ENCODE measurements around the gene ZNF579.
"Not testable (repeated sequence)": the region's sequence is repeated elsewhere in the genome, so short reads cannot be mapped to it uniquely, and the experiment has no call there.

The ZNF579 gene

DNA sequence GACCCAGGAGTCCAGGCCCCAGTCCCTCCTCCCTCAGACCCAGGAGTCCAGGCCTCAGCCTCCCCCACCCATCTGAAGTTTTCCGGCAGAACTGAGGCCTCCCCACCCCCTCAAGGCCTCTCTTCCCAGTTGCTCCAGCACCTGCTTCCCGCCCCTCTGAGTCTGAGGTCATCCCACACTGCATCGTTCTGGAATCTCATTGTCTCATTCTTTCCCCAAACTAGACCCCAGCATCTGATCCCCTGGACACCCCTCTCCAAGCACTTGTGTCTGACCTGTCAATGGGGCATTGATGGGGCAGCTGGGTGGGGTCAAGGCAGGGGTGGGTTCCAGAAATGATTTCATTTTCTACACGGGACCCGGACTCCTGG is 42.9 kb downstream of the ZNF579 start:
- DNase-seq, result no peak

DNA sequence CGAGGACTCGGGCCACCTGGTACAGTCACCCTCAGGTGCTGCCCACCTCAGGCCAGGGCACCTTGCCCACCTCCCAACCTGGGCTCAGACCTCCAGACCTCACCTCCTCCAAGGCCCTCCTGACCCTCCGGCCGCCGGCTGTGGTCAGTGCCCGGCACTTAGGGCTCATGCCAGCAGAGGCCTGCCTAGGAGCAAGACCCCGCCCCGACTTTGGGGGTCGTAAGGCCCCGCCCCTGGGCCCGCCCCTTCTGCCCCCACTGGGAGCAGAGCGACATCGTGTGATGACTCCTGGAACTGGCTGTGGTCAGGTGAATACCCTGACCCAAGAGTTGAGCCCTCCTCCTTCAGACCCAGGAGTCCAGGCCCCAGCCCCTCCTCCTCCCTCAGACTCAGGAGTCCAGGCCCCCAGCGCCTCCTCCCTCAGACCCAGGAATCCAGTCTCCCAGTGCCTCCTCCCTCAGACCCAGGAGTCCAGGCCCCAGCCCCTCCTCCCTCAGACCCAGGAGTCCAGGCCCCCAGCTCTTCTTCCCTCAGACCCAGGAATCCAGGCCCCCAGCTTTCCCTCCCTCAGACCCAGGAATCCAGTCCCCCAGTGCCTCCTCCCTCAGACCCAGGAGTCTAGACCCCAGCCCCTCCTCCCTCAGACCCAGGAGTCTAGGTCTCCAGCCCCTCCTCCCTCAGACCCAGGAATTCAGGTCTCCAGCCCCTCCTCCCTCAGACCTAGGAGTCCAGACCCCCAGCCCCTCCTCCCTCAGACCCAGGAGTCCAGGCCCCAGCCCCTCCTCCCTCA is 43.5 kb downstream of the ZNF579 start, which contains the start of gene SBK2:
Gene SBK2, minus strand, starts transcription at position 183 of the 790 bp plus-strand sequence. CDS start 839 bp downstream, outside the sequence.
- DNase-seq, result no peak

DNA sequence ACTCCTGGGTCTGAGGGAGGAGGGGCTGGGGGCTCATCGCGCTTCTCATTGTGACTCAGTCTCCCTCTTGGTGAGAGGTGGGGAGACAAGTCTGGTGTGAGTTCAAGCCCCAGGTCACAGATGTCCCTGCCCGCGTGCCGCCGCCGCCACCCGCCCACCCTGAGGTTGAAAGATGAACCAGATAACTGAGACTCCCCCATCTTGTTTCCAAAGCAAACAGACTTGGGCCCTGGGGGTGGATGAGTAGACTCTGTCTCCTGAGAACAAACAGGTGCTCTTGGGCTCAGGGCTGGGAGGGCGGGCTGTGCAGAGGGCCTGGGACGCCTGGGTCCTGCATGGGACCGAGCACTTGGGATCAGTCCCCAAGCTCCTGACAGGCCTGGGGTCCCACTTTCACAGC is 44.3 kb downstream of the ZNF579 start:
- DNase-seq, result no peak

DNA sequence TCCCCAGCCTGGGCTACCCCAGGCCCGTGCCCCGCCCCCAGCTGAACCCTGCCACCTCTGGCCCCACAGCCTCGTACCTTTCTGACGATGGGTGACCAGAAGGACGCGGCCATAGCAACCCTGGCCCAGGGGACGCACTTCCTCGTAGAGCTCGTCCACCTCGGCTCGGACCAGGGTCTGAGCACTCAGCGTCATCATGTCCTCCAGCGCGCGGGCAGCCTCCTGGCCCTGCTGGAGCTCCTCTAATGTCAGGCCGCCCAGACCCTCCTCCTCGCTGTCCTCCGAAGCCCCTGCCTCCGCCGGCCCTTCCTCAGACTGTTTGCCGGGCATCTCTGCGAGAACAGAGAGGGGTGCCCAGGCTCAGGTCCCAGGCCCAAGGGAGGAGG is 44.7 kb downstream of the ZNF579 start:
- no peak for DNase-seq

DNA sequence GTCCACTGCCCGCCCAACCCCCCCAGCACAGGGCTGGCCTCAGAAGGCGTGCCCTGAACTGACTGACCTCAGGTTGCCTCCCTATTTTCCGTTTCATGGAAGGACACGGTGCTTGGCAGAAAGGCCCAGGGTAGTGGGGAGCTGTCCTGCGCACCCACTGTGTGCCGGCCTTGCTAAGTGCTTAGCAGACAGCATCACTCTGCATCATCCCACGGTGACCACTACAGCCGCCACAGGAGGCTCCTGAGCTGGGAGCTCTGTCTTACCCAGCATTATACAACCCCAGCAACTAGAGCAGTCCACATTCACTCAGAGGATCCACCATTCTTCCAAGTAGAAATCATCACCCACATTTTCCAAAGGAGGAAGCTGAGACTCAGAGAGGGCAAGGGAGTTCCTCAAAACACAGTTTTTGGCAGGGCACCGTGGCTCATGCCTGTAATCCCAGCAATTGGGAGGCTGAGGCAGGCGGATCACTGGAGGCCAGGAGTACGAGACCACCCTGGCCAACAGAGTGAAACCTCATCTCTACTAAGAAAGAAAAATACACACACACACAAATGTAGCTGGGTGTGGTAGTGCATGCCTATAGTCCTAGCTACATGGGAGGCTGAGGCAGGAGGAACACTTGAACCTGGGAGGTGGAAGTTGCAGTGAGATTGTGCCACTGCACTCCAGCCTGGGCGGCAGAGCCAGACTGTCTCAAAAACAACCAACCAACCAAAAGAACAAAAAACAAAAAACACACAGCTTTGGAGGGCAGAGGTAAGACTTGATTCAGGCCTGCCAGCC is 45.3 kb downstream of the ZNF579 start:
- no peak for DNase-seq

DNA sequence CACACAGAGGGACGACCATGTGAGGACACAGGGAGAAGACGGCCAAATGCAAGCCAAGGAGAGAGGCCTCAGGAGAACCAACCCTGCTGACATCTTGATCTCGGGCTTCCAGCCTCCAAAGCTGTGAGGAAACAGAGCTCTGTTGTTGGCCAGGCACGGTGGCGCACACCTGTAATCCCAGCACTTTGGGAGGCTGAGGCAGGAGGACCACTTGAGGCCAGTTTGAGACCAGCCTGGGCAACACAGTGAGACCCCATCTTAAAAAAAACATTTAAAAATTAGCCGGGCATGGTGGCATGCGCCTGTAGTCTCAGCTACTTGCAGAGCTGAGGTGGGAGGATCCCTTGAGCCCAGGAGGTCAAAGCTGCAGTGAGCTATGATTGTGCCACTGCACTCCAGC is 46.4 kb downstream of the ZNF579 start:
- not testable (repeated sequence) for DNase-seq

DNA sequence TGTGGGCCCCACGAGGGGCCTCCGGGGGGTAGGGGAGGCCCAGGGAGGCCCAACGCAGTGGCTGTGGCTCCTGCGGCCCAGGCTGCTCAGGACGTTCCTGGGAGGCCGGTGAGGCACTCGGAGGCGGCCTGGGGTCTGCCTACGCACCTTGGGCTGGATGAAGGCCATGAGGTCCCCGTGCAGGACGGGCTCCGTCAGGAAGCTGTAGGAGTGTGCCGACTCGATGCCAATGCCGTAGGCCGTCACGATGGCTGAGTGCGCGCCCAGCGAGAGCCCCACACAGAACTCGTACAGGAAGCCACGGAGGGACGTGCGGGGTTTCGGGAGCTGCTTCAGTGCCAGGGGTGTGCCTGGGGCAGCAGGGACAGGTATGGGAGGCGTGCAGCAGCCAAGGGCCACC is 49.7 kb downstream of the ZNF579 start:
- no peak for DNase-seq

DNA sequence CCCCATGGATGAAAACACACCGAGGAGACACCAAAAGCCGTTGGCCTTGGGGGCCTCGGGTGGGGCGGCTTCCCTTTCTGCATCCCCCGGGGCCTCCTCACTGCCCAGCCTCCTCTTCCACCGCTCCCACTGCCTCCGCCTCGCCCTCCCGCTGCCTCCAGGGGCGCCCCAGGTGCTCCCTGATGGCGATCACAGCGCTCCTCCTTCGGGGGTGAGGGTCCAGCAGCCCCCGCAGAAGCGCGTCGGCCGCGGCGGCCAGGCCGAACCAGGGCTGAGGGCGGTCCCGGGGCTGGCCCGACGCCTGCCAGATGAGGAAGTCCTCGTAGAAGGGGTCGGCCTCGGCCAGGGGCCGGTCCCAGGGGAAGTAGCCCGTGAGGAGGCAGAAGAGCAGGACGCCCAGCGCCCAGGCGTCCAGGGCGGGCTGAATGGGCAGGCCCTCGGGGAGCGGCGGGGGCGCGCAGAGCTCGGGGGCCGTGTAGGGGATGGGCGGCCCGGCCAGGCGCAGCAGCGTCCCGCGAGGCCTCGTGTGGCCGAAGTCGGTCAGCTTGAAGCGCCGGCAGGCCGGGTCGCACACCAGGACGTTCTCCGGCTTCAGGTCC is 50.9 kb downstream of the ZNF579 start:
- DNase-seq, result no peak

DNA sequence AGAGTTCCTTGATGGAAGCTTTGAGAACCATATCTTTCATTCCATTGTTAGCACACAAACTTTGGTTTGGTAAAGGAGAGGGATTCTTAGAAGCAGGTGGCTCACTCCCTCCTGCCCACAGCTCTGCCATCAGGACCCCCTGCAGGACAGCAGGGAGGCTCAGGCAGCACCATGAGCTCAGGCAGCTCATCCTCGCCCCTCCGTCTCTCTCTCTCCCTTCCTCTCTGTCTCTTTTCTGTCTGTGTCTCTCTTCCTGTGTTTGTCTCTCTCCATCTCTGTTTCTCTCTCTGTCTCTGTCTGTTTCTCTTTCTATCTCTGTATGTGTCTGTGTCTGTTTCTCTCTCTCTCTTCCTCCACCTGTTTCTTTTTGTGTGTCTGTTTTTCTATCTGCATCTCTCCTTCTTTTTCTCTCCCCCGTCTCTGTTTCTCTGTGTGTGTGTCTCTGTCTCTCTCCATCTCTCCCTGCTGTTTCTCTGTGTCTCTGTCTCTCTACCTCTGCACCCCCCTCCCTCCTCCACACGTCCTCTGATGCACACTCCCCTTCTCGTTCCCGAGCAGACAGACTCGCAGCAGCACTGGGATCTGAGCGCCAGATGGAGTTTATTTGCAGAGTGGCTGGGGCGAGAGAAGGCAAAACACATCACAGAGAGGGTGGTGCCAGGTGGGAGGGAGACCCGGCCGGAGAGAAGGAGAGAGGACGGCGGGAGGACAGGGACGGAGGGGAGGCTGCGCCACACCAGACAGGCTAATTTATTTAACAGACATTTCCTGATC is 52.4 kb downstream of the ZNF579 start:
- DNase-seq, result no peak

DNA sequence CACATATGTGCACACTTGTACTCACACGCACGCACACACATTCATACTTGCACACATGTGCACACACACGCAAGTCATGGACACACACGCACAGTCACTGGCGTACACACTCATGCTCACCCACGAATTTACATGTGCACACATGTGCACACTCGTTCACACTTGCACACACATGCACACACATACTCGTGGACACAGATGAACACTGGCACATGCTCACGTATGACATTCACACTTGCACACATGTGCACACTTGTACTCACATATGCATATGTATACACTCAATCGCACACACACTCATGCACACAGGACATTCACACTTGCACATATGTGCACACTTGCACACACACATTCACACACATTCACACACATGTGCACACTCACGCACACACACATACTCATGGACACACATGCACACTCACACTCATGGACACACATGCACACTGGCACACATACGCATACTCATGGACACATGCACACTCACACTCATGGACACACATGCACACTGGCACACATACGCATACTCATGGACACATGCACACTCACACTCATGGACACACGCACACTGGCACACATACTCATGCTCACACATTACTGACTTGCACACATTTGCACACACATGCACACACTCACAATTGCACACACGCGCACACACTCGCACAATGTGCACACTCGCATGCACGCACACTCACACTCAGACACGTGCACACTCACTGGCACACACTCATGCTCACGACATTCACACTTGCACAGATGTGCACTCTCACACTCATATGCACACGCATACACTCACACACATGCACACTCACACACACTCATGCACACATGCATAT is 53.2 kb downstream of the ZNF579 start:
- no peak for DNase-seq
